ENCODE measurements around the gene SEC22C.
"Not testable (repeated sequence)": the region's sequence is repeated elsewhere in the genome, so short reads cannot be mapped to it uniquely, and the experiment has no call there.

SEC22C gene

GRCh38 chr3:42579346-42579745 is 2.4 kb downstream of the SEC22C start:
- DNase-seq: not testable (repeated sequence)

- no peak for DNase-seq
Measured at GRCh38 chr3:42578054-42578453, 3.7 kb downstream of the SEC22C start.

- DNase-seq: no peak
Measured at GRCh38 chr3:42575137-42575741, 6.5 kb downstream of the SEC22C start.

GRCh38 chr3:42572278-42572677 is 9.5 kb downstream of the SEC22C start:
- DNase-seq: peak; percentile 57

GRCh38 chr3:42569593-42570142 is 12.1 kb downstream of the SEC22C start:
- DNase-seq: no peak

GRCh38 chr3:42562047-42562907 is 19.5 kb downstream of the SEC22C start:
- no peak for DNase-seq

- DNase-seq: peak; percentile 31
Measured at GRCh38 chr3:42557854-42558253, 23.9 kb downstream of the SEC22C start.

GRCh38 chr3:42556817-42557216 is 24.9 kb downstream of the SEC22C start:
- DNase-seq: not testable (repeated sequence)

- no peak for DNase-seq
Measured at GRCh38 chr3:42556089-42556632, 25.6 kb downstream of the SEC22C start.

GRCh38 chr3:42552830-42553229 is 28.9 kb downstream of the SEC22C start:
- no peak for DNase-seq

- no peak for DNase-seq
Measured at GRCh38 chr3:42550250-42550649, 31.5 kb downstream of the SEC22C start.

- no peak for DNase-seq
Measured at GRCh38 chr3:42549131-42549530, 32.6 kb downstream of the SEC22C start.

- DNase-seq: peak; percentile 53
Measured at GRCh38 chr3:42547401-42547945, 34.3 kb downstream of the SEC22C start.

- no peak for DNase-seq
Measured at GRCh38 chr3:42546691-42547213, 35.0 kb downstream of the SEC22C start.

GRCh38 chr3:42545284-42545900 is 36.4 kb downstream of the SEC22C start:
- no peak for DNase-seq

- DNase-seq: no peak
Measured at GRCh38 chr3:42544492-42545283, 37.1 kb downstream of the SEC22C start.

GRCh38 chr3:42541079-42541478 is 40.7 kb downstream of the SEC22C start:
- DNase-seq: no peak

- peak; percentile 53 for DNase-seq
Measured at GRCh38 chr3:42539871-42540714, 41.7 kb downstream of the SEC22C start.

GRCh38 chr3:42537350-42537749 is 44.4 kb downstream of the SEC22C start:
- DNase-seq: no peak

GRCh38 chr3:42535981-42536784 is 45.6 kb downstream of the SEC22C start:
- DNase-seq: peak; percentile 38
